GM21423 (cell line): ENCODE measurements around the gene KRT76.

Source experiments
- ATAC-seq: cut with Tn5 transposase; IDR thresholded peaks from one replicate; pipeline ENCODE4 v1.9.1; 2021; ENCODE audit warnings: mild to moderate bottlenecking, moderate library complexity; ENCODE audit not compliant: unreplicated experiment

KRT76 gene

GRCh38 chr12:52787324-52788191, 10.4 kb upstream of the KRT76 start:
- ATAC-seq: no peak

DNA sequence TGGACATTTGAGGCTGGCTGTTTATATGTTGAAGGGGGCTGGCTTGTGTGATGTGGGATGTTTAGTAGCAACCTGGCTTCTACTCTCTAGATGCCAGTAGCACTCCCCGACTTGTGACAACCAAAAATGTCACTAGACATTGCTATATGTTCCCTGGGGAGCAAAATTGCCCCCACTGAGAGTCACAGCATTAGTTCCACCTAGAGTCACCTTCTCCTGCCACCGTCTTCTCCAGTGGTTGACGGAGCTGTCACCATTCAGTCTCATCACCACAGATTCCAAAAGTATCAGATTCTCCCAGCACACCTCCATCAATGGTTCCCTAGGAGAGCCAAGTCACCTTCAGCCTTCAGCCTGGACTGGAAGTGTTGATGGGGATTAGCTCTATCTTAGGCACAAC, 7.8 kb upstream of the KRT76 start:
- no peak for ATAC-seq

DNA sequence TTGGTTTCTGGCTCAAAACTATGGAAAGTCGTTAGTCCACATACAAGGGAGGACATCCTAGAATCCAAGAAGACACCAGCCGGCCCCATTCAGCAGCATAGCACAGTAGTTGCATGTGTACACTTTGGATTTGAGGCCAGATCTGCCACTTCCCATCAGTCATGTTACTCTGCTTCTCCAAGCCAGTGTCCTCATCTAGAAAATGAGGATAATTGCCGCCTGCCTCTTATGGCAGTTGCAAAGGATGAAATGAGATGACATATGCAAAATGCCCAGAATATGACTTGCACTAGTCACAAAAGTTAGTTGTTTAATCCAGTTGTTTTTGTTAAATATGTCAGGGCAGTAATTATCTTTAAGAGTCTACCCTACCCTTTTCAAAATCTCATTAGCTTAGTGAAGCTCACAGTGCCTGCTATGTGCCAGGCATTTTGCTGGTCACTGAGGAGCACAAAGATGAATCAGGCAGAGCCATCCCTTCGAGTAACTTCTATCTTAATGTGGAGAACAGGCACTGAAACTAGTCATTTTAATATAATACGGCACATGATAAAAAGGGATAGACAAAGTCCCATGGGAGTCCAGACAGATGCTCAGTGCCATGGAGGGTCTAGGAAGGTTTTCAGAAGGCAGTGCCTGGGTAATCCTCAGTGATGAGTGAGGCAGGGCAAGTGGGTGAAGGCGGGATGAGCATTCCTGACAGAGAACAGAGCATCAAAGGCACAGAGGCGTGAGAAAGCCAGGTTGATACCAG, 6.6 kb upstream of the KRT76 start:
- ATAC-seq: no peak

GRCh38 chr12:52782502-52782901, 5.4 kb upstream of the KRT76 start:
- no peak for ATAC-seq

DNA sequence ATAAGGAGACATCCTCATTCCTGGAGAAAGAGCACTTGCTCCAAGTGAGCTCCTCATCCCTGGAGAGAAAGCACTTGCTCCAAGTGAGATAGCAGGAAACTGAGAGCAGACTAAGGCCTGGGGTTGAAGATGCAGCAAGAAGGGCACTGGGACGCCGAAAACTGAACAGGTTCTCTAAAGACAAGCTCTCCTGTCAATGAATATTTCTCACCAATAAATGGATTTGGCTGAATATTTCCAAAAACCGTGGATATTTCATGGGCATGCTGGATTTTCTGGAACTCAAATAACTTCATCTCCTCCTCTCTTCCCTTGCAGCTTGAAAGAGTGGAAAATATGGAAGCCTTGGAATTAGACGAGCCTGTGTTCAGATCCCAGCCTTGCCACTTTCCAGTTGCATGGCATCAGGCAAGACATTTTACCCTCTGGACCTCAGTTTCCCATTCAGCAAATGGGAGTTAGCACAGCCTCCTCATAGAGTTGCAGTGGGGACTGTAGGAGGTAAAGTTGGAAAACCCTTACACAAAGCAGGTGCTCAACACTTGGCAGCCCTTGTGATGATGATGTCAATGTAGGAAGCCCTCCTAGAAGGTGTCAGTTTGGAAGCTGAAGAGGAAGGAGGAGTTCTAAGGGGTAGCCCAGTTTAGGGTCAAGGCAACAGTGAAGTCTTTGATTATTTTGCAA, 4.4 kb upstream of the KRT76 start:
- ATAC-seq: no peak

DNA sequence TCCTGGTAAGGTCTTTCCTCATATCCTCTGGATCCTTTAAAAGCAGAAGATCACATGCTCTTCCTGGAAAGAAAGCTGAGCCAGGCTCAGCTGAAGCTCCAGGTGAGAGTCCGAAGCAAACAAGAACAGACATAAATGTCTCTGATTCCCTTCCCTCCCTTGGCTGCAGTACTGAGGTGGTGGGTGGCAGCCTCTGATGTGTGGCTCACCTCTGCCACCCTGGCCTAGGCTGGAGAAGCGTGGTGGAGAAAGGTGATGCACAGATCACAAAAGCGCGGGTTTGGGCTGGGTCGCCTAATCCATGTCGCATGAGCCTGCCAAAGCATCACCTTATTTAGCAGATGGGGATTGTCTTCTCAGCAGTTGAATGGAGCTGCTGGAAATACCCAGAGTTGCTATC, 2.8 kb upstream of the KRT76 start:
- ATAC-seq: no peak

GRCh38 chr12:52778833-52779232, 1.7 kb upstream of the KRT76 start:
- no peak for ATAC-seq

GRCh38 chr12:52777566-52777965, 421 bp upstream of the KRT76 start:
- ATAC-seq: no peak

GRCh38 chr12:52776435-52776834, 710 bp downstream of the KRT76 start:
- ATAC-seq: no peak

DNA sequence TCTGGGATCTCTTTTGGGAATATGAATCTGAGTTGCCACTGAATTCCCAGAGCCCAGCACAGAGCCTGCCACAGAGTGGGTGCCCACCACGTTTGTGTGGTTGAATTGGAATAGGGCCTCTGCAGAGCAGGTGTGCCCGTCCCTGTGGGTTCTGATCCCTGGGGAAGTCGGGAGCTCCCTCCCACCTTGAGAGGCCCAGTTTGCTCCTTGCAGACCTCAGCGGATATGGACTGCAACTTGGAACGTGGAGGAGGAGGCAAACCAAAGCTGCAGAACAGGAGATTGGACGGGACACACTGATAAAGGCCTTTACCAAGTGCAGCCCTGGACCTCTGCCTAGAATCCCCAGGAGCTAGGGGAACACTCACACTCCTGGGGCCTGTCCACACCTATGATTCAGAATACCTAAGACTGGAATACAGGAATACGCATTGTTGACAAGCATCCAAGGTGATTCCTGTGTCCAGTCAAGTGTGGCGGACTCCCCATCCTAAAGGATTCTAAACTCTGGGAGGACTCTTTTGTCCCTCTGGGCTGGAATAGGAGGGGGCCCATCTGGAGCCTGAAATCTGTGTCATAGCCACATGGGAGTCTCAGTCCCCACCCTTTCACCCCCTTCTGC, 2.4 kb downstream of the KRT76 start:
- ATAC-seq: no peak

- ATAC-seq: no peak
Observed at GRCh38 chr12:52772772-52773171, 4.4 kb downstream of the KRT76 start.

GRCh38 chr12:52772188-52772587, 5.0 kb downstream of the KRT76 start:
- ATAC-seq: no peak

DNA sequence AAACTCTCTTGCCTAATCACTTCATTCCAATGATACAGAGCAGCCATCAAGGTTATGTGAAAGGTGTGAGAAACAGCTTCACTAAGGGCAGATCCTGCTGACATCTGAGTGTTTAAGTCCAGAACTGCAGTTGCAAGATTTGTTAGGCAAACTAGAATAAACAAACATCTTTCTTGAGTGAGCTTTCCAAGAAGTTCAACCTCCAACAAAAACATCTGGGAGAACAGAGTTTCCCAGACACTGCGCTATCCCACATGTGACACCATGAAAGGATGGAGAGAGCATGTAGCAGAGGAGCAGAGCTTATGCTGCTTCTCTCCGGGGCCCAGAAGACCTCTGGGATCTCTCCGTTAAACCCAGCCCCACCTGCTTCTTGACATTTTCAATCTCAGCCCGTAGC, 5.6 kb downstream of the KRT76 start:
- ATAC-seq: no peak

DNA sequence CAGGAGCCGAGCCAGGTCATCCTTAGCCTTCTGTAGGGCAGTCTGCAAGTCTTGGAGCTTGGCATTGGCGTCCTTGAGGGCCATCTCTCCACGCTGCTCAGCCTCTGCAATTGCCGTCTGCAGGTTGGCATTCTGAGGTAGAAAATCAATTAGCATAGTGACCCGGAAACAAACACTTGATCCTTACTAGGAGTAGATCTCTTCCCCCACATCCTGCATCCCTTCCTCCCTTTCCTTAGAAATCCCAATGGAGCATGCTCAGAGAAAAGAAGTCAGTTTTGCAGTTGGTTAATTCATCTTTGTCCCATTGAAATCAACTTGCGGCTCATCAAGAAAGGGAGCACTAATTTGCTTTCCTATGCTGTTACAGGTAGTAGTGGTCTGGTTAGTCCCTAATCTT, 6.1 kb downstream of the KRT76 start:
- no peak for ATAC-seq

DNA sequence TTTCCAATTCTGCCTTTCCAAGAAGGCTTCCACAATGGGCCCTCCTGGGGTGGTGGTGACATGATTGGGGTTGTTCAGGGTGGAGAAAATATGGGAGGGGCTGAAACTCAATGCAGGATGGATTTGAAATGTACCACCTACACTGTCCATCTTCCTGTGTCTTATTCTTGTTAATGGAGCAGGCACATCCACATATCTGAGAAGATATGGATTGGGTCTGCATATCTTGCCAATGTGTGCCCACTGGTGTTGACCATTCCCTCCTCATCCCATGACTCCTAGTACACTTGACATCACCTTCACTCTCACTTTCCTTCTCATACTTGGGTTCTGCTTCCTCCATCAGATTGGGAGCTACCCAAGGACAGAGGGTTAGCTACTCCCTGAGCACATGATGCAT, 7.2 kb downstream of the KRT76 start:
- ATAC-seq: no peak

GRCh38 chr12:52769354-52769753, 7.8 kb downstream of the KRT76 start:
- no peak for ATAC-seq

DNA sequence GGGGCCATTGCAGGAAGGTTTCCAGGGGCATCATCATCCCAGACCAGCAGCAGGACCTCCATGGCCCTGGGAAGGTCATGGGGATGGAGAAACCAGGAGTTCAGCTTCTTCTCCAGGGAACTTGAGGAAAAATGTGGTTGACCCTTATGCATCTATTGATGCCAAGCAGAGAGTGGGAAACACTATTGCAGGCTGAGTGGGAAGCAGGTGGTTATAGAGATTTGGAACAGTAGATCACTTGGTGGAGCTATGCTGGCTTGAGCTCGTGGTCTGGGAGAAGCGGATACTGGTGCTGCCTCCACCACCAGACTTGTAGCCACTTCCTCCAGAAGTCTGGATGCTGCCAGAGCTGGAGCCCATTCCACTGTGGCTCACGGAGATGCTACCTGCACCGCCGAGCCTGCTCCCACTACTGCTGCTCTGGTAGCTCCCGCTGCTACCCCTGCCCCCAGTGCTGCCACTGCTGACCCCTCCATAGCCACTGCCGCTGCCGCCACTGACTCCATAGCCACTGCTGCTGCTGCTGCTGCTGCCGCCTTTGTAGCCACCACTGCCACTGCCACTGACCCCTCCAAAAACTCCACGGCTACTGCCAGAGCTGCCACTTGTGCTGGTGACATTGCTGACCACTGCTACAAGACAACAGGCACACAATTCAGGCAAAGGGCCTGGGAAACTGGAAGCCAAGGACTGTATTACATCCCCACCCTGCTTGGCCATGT, 8.5 kb downstream of the KRT76 start:
- no peak for ATAC-seq

DNA sequence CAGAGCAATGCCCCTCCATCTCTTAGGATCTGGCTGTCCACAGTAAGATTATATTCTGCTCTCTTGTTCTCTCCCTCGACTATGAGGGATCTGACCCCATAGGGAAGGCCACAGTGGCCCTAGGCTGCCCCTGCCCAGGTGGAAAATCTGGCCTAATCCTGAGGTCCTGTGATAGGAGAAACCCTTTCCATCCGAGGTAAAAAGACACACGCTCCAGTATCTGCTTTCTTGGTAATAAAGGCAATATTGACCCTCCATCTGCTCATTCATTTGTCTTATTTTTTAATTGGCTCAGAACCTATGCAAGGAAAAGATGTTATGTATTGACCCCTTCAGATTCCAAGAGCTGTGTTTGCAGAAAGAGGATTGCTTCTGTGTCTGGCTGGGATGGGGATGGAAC, 9.7 kb downstream of the KRT76 start:
- ATAC-seq: no peak

DNA sequence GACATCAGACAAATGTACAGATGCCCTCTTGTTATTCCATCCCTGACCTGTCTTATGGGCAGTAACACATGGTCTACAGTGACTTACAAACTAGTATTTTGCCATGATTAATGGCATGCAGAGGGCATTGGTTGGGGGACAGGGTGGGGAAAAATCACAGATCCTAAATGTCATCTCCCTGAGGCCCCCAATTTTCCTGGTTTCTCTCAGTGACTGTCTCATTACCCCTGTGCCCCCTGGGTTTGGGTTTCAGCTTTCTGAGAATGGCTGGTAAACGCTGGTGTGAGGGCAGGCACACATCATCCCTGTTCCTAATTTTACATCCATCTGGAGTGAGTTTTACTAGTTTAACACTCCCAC, 10.1 kb downstream of the KRT76 start:
- no peak for ATAC-seq

GRCh38 chr12:52766351-52767019, 10.7 kb downstream of the KRT76 start:
- ATAC-seq: no peak
